Renal pelvis (tissue), 12 donors: ENCODE measurements around the gene SFT2D2. TPM values are rescaled to one million over a fixed set of nuclear protein-coding genes. Genes with fewer than 3 reads are reported as not detected.
"Not testable (repeated sequence)": the region's sequence is repeated elsewhere in the genome, so short reads cannot be mapped to it uniquely, and the experiment has no call there.

ENCODE experiments used
- DNase-seq: peaks from one replicate; pipeline ENCODE4 v3.0.0-alpha.2; 2013
- long read RNA-seq, 16 experiments: transcript quantifications; one replicate each; lab custom pipeline, GENCODE V29; 2026
- polyA plus RNA-seq, 3 donors: library from polyadenylated mRNA; unstranded; fragments of 120-200 nt; gene quantifications; one replicate each; pipeline ENCODE4 v1.2.1, GENCODE V29; 2013; ENCODE audit not compliant: insufficient read length in 3 of 3

SFT2D2 gene
- polyA plus RNA-seq, result 10 to 100 TPM; 13.2 to 26.6 (median 21.4) TPM
- long read RNA-seq, donor 1, full-length matches to known transcripts, result 1 of 1 reads
- long read RNA-seq, donor 1, partial matches to known transcripts, result 0 of 1 reads
- long read RNA-seq, donor 1, other reads (novel, unspliced or antisense), result 0 of 1 reads
- long read RNA-seq, donor 2, full-length matches to known transcripts, result 1 of 1 reads
- long read RNA-seq, donor 2, partial matches to known transcripts, result 0 of 1 reads
- long read RNA-seq, donor 2, other reads (novel, unspliced or antisense), result 0 of 1 reads
- long read RNA-seq, donor 3, full-length matches to known transcripts, result 1 of 9 reads
- long read RNA-seq, donor 3, partial matches to known transcripts, result 8 of 9 reads
- long read RNA-seq, donor 3, other reads (novel, unspliced or antisense), result 0 of 9 reads
- long read RNA-seq, donor 4, full-length matches to known transcripts, result 1 of 1 reads
- long read RNA-seq, donor 4, partial matches to known transcripts, result 0 of 1 reads
- long read RNA-seq, donor 4, other reads (novel, unspliced or antisense), result 0 of 1 reads
- long read RNA-seq, donor 5, result 0 reads
- long read RNA-seq, donor 6, full-length matches to known transcripts, result 2 of 2 reads
- long read RNA-seq, donor 6, partial matches to known transcripts, result 0 of 2 reads
- long read RNA-seq, donor 6, other reads (novel, unspliced or antisense), result 0 of 2 reads
- long read RNA-seq, donor 7, full-length matches to known transcripts, result 4 of 4 reads
- long read RNA-seq, donor 7, partial matches to known transcripts, result 0 of 4 reads
- long read RNA-seq, donor 7, other reads (novel, unspliced or antisense), result 0 of 4 reads
- long read RNA-seq, donor 8, result 0 reads
- long read RNA-seq, donor 9, full-length matches to known transcripts, result 3 of 10 reads
- long read RNA-seq, donor 9, partial matches to known transcripts, result 7 of 10 reads
- long read RNA-seq, donor 9, other reads (novel, unspliced or antisense), result 0 of 10 reads
- long read RNA-seq, donor 10, full-length matches to known transcripts, result 3 of 3 reads
- long read RNA-seq, donor 10, partial matches to known transcripts, result 0 of 3 reads
- long read RNA-seq, donor 10, other reads (novel, unspliced or antisense), result 0 of 3 reads
- long read RNA-seq, donor 11, full-length matches to known transcripts, result 4 of 4 reads
- long read RNA-seq, donor 11, partial matches to known transcripts, result 0 of 4 reads
- long read RNA-seq, donor 11, other reads (novel, unspliced or antisense), result 0 of 4 reads
- long read RNA-seq, donor 12, full-length matches to known transcripts, result 5 of 16 reads
- long read RNA-seq, donor 12, partial matches to known transcripts, result 11 of 16 reads
- long read RNA-seq, donor 12, other reads (novel, unspliced or antisense), result 0 of 16 reads
- long read RNA-seq, donor 13, result 0 reads
- long read RNA-seq, donor 14, result 0 reads
- long read RNA-seq, donor 15, full-length matches to known transcripts, result 4 of 4 reads
- long read RNA-seq, donor 15, partial matches to known transcripts, result 0 of 4 reads
- long read RNA-seq, donor 15, other reads (novel, unspliced or antisense), result 0 of 4 reads
- long read RNA-seq, donor 16, full-length matches to known transcripts, result 5 of 5 reads
- long read RNA-seq, donor 16, partial matches to known transcripts, result 0 of 5 reads
- long read RNA-seq, donor 16, other reads (novel, unspliced or antisense), result 0 of 5 reads

DNA sequence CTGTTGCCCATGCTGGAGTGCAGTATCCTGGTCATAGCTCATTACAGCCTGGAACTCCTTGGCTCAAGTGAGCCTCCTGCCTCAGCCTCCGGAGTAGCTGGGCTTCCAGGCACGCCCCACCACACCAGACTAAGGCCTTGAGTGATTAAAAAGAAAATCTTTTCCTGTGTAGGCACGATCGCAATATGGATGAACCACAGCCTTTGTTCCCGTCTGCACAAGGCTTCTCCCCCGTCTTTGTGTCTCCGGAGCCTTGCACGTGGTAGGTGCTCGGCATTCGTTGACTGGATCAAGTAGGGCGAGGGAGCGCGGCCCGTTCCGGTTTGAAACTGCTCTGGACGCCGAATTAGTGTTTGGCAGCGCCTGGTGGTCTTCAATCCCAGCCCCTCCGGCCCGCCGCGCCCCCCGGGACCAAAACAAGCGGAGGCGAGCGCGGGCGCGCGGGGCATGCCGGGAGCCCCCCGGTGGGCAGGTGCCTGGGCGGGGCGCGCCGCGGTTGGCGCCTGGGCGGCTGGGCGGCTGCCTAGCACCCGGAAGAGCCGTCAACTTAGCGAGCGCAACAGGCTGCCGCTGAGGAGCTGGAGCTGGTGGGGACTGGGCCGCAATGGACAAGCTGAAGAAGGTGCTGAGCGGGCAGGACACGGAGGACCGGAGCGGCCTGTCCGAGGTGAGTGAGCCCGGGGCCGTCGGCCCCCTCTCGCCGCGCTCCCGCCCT, at the start of gene SFT2D2:
SFT2D2 (plus strand) TSS at position 529 of the 715 bp plus-strand sequence; CDS start at position 605, 76 bp downstream.
- peak; percentile 82 for DNase-seq

DNA sequence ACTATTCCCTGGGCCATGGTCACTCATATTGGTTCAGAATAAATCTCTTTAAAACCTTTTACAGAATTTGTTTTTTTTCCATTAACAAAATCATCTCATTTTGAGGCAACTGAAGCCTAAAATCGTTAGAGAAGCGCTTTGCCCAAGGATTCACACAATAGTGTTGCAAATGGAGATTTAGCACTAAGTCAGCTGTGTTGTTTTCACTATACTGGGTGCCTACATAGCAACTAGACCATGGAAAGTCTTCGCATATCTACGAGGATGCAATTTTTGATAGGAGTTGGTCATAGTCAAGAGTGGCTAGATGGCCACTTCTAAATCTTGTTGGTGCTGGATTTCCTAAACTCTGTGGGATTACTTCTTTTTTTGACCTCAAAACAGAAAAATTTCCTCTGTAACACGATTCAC, 47.6 kb upstream of the SFT2D2 start:
- no peak for DNase-seq

- DNase-seq, result peak; percentile 98
Measured at GRCh38 chr1:168178638-168179437, 47.0 kb upstream of the SFT2D2 start, which contains the start of gene TIPRL. Gene TIPRL, plus strand, starts transcription at chr1:168178962. Its CDS starts 116 bp downstream, at chr1:168179078.

GRCh38 chr1:168179438-168180147, 46.2 kb upstream of the SFT2D2 start:
- DNase-seq, result peak; percentile 11

GRCh38 chr1:168180148-168180524, 45.7 kb upstream of the SFT2D2 start:
- no peak for DNase-seq

DNA sequence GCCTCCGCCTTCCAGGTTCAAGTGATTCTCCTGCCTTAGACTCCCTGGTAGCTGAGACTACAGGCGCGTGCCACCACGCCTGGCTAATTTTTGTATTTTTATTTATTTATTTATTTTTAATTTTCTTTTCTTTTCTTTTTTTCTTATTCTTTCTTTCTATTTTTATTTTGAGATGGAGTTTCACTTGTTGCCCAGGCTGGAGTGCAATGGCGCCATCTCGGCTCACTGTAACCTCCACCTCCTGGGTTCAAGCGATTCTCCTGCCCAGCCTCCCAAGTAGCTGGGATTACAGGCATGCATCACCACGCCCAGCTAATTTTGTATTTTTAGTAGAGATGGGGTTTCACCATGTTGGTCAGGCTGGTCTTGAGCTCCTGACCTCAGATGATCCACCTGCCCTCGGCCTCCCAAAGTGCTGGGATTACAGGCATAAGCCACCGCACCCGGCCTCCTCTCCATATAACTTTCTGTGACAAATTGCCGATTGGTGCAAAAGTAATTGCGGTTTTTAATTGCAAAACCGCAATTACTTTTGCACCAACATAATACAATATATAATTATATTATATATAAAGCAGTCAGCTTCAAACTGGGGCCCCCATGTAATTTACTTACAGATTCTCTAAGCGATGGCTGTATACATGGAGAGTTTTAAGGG, 44.6 kb upstream of the SFT2D2 start:
- not testable (repeated sequence) for DNase-seq

DNA sequence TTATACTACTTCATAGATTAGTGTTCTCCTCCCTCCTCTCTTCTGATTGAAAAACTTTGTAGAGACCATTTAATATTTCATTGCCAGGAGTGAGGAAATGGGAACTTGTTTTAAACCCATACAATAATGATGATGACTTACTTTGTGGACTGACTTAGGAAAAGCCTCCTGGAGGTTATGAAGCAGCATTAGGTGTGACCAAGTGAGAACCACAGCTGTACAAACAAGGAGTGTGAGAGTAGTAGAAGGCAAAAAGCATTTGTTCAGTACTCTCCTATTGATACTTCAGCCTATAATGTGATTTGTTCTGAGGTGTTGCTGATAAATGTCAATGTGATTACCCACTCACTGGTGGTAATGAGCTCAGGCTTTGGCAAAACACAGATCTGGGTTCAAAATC, 38.6 kb upstream of the SFT2D2 start:
- DNase-seq, result no peak

- no peak for DNase-seq
Measured at GRCh38 chr1:168190403-168190802, 35.4 kb upstream of the SFT2D2 start.

- DNase-seq, result no peak
Measured at GRCh38 chr1:168195199-168196135, 30.3 kb upstream of the SFT2D2 start.

GRCh38 chr1:168199056-168199455, 26.7 kb upstream of the SFT2D2 start:
- DNase-seq, result no peak

- DNase-seq, result no peak
Measured at GRCh38 chr1:168202941-168203654, 22.7 kb upstream of the SFT2D2 start.

GRCh38 chr1:168206111-168206510, 19.7 kb upstream of the SFT2D2 start:
- no peak for DNase-seq

DNA sequence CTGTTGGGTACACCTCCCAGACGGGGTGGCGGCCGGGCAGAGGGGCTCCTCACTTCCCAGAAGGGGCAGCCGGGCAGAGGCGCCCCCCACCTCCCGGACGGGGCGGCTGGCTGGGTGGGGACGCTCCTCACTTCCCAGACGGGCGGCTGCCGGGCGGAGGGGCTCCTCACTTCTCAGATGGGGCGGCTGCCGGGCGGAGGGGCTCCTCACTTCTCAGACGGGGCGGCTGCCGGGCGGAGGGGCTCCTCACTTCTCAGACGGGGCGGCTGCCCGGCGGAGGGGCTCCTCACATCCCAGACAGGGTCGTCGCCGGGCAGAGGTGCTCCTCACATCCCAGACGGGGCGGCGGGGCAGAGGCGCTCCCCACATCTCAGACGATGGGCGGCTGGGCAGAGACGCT, 18.1 kb upstream of the SFT2D2 start:
- DNase-seq, result not testable (repeated sequence)

GRCh38 chr1:168210312-168210711, 15.5 kb upstream of the SFT2D2 start:
- no peak for DNase-seq

DNA sequence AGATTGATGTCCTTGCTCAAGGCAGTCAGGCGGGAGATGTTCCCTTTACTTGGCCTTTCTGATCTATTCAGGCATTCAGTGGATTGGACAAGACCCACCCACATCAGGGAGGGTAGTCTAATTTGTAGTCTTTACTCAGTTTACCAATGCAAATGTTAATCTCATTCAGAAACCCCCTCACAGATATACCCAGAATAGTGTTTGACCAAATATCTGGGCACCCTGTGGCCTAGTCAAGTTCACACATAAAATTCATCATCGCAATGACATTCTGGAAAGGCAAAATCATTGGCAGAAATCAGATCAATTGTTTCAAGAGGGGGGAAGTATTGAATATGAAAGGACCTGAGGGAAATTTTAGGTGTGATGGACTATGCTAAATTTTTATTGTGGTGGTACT, 12.5 kb upstream of the SFT2D2 start:
- DNase-seq, result no peak

- DNase-seq, result no peak
Measured at GRCh38 chr1:168216171-168216570, 9.6 kb upstream of the SFT2D2 start.
